ENCODE measurements around the gene NCOR1.
A peak's percentile ranks its signal among the peaks of the same experiment; 100 is the strongest.
"Not testable (repeated sequence)": the region's sequence is repeated elsewhere in the genome, so short reads cannot be mapped to it uniquely, and the experiment has no call there.

The NCOR1 gene

GRCh38 chr17:16215273-16215964 is at the start of gene NCOR1:
Gene NCOR1 (minus strand): TSS chr17:16215534. CDS start chr17:16194569, 20,965 bp downstream.
- peak; percentile 90 for DNase-seq (ENCODE audit: low spot score)

- no peak for DNase-seq (ENCODE audit: low spot score)
These were observed 46.9 kb upstream of the NCOR1 start for GRCh38 chr17:16262201-16262600.

GRCh38 chr17:16261049-16261448 is 45.7 kb upstream of the NCOR1 start:
- no peak for DNase-seq (ENCODE audit: low spot score)

GRCh38 chr17:16259926-16260325 is 44.6 kb upstream of the NCOR1 start:
- DNase-seq (ENCODE audit: low spot score), result no peak

GRCh38 chr17:16258901-16259300 is 43.6 kb upstream of the NCOR1 start:
- no peak for DNase-seq (ENCODE audit: low spot score)

GRCh38 chr17:16255481-16255921 is 40.2 kb upstream of the NCOR1 start:
- DNase-seq (ENCODE audit: low spot score), result peak; percentile 76

- DNase-seq (ENCODE audit: low spot score), result no peak
These were observed 39.6 kb upstream of the NCOR1 start for GRCh38 chr17:16254773-16255400.

- no peak for DNase-seq (ENCODE audit: low spot score)
These were observed 36.2 kb upstream of the NCOR1 start for GRCh38 chr17:16251556-16251955.

GRCh38 chr17:16251043-16251442 is 35.7 kb upstream of the NCOR1 start:
- DNase-seq (ENCODE audit: low spot score), result no peak

- no peak for DNase-seq (ENCODE audit: low spot score)
These were observed 35.3 kb upstream of the NCOR1 start for GRCh38 chr17:16250635-16251034.

- no peak for DNase-seq (ENCODE audit: low spot score)
These were observed 32.3 kb upstream of the NCOR1 start for GRCh38 chr17:16247586-16247984.

- DNase-seq (ENCODE audit: low spot score), result no peak
These were observed 28.6 kb upstream of the NCOR1 start for GRCh38 chr17:16243801-16244567.

- no peak for DNase-seq (ENCODE audit: low spot score)
These were observed 28.1 kb upstream of the NCOR1 start for GRCh38 chr17:16243385-16243784.

GRCh38 chr17:16241906-16242399 is 26.6 kb upstream of the NCOR1 start:
- no peak for DNase-seq (ENCODE audit: low spot score)

GRCh38 chr17:16239931-16240330 is 24.6 kb upstream of the NCOR1 start:
- no peak for DNase-seq (ENCODE audit: low spot score)

GRCh38 chr17:16232391-16232790 is 17.1 kb upstream of the NCOR1 start:
- DNase-seq (ENCODE audit: low spot score), result no peak

GRCh38 chr17:16229912-16230561 is 14.7 kb upstream of the NCOR1 start:
- DNase-seq (ENCODE audit: low spot score), result not testable (repeated sequence)

GRCh38 chr17:16222406-16222805 is 7.1 kb upstream of the NCOR1 start:
- DNase-seq (ENCODE audit: low spot score), result no peak

GRCh38 chr17:16217002-16217635 is 1.8 kb upstream of the NCOR1 start, which contains the start of gene PIGL:
Gene PIGL (plus strand): TSS chr17:16217210. CDS start chr17:16217227, 17 bp downstream.
- peak; percentile 91 for DNase-seq (ENCODE audit: low spot score)

GRCh38 chr17:16216341-16217001 is 1.1 kb upstream of the NCOR1 start:
- not testable (repeated sequence) for DNase-seq (ENCODE audit: low spot score)

- no peak for DNase-seq (ENCODE audit: low spot score)
These were observed 607 bp upstream of the NCOR1 start for GRCh38 chr17:16215965-16216316.
